Measurements from ENCODE around the gene FNBP1L.

DNA sequence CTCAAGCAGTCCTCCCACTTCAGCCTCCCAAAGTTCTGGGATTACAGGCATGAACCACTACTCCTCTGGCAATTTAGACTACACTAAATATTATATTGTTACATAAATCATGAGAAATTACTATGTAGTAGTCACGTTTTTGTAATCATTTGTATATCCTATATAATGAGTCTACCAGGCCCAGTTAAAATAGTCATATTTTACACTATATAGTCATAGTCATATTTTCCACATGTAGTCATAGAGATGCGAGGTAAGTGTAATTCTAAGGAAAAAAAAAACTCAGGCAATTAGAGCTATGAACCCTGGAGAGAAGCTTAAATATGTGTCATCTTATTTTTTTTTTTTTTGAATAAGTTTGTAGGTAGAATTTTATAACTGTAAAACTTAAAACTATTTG is 90.0 kb downstream of the FNBP1L start:
- TF ChIP-seq, protein P1, sequence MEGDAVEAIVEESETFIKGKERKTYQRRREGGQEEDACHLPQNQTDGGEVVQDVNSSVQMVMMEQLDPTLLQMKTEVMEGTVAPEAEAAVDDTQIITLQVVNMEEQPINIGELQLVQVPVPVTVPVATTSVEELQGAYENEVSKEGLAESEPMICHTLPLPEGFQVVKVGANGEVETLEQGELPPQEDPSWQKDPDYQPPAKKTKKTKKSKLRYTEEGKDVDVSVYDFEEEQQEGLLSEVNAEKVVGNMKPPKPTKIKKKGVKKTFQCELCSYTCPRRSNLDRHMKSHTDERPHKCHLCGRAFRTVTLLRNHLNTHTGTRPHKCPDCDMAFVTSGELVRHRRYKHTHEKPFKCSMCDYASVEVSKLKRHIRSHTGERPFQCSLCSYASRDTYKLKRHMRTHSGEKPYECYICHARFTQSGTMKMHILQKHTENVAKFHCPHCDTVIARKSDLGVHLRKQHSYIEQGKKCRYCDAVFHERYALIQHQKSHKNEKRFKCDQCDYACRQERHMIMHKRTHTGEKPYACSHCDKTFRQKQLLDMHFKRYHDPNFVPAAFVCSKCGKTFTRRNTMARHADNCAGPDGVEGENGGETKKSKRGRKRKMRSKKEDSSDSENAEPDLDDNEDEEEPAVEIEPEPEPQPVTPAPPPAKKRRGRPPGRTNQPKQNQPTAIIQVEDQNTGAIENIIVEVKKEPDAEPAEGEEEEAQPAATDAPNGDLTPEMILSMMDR (IDR thresholded peaks at IDR 0.05): no peak
- TF ChIP-seq POLR2A (IDR thresholded peaks at IDR 0.05; ENCODE audit: low read depth): no peak
